H9 (cell line): ENCODE results near the gene ARPC5. TPM values are rescaled to one million over a fixed set of nuclear protein-coding genes. Genes with fewer than 3 reads are reported as not detected.
"Not testable (repeated sequence)": the region's sequence is repeated elsewhere in the genome, so short reads cannot be mapped to it uniquely, and the experiment has no call there.

Experiments
- DNase-seq: peaks from one replicate; pipeline ENCODE4 v3.0.0-alpha.2; 2017
- H2AFZ ChIP-seq: one replicate; pipeline ENCODE4 v1.6.1; 2013; ENCODE audit warnings: mild to moderate bottlenecking, low read length, control low read depth, moderate library complexity
- H2AK5ac ChIP-seq: 2 replicates; pipeline ENCODE4 v1.6.1; 2013; ENCODE audit warnings: low read length, control low read depth, mixed read lengths; ENCODE audit not compliant: insufficient read length
- H2BK120ac ChIP-seq: one replicate; pipeline ENCODE4 v1.6.1; 2013; ENCODE audit warnings: low read depth, mild to moderate bottlenecking, low read length, control low read depth, inconsistent platforms; ENCODE audit not compliant: poor library complexity, severe bottlenecking
- H2BK12ac ChIP-seq: 2 replicates; pipeline ENCODE4 v1.6.1; 2013; ENCODE audit warnings: low read length, control low read depth, mixed read lengths, low read depth; ENCODE audit not compliant: insufficient read length
- H2BK15ac ChIP-seq: 2 replicates; pipeline ENCODE4 v1.6.1; 2013; ENCODE audit warnings: low read depth, low read length, control low read depth
- H2BK20ac ChIP-seq: one replicate; pipeline ENCODE4 v1.6.1; 2013; ENCODE audit warnings: low read depth, mild to moderate bottlenecking, low read length, control low read depth, inconsistent platforms; ENCODE audit not compliant: poor library complexity, severe bottlenecking
- H2BK5ac ChIP-seq: 2 replicates; pipeline ENCODE4 v1.6.1; 2013; ENCODE audit warnings: low read length, control low read depth, mixed read lengths; ENCODE audit not compliant: insufficient read length
- H3K14ac ChIP-seq: 2 replicates; pipeline ENCODE4 v1.6.1; 2013; ENCODE audit warnings: low read length, control low read depth; ENCODE audit not compliant: insufficient read depth
- H3K18ac ChIP-seq: 2 replicates; pipeline ENCODE4 v1.6.1; 2013; ENCODE audit warnings: low read depth, mild to moderate bottlenecking, mixed read lengths, low read length, control low read depth; ENCODE audit not compliant: insufficient read length
- H3K23ac ChIP-seq: 2 replicates; pipeline ENCODE4 v1.6.1; 2013; ENCODE audit warnings: low read length, control low read depth, mixed read lengths, low read depth; ENCODE audit not compliant: insufficient read length
- H3K23me2 ChIP-seq: 2 replicates; pipeline ENCODE4 v1.6.1; 2013; ENCODE audit warnings: low read depth, mild to moderate bottlenecking, mixed read lengths, low read length, control low read depth; ENCODE audit not compliant: insufficient read length, poor library complexity, severe bottlenecking
- H3K27ac ChIP-seq: 2 replicates; pipeline ENCODE4 v1.5.1; 2013; ENCODE audit warnings: low read length, control low read depth, mixed read lengths, low read depth; ENCODE audit not compliant: insufficient read length
- H3K27me3 ChIP-seq: 2 replicates; pipeline ENCODE4 v1.6.1; 2013; ENCODE audit warnings: low read length, control low read depth, inconsistent platforms; ENCODE audit not compliant: insufficient read depth
- H3K4ac ChIP-seq: 2 replicates; pipeline ENCODE4 v1.6.1; 2013; ENCODE audit warnings: low read depth, mild to moderate bottlenecking, control low read depth, inconsistent platforms, low read length, moderate library complexity
- H3K4me1 ChIP-seq: 2 replicates; pipeline ENCODE4 v1.6.1; 2013; ENCODE audit warnings: low read length, control low read depth, inconsistent platforms; ENCODE audit not compliant: insufficient read depth
- H3K4me2 ChIP-seq: 2 replicates; pipeline ENCODE4 v1.6.1; 2013; ENCODE audit warnings: low read length, control low read depth, mixed read lengths; ENCODE audit not compliant: insufficient read length, insufficient read depth
- H3K56ac ChIP-seq: 2 replicates; pipeline ENCODE4 v1.6.1; 2013; ENCODE audit warnings: low read depth, mild to moderate bottlenecking, mixed read lengths, low read length, control low read depth; ENCODE audit not compliant: insufficient read length
- H3K79me1 ChIP-seq: 2 replicates; pipeline ENCODE4 v1.6.1; 2013; ENCODE audit warnings: low read depth, mild to moderate bottlenecking, moderate library complexity, low read length, control low read depth, inconsistent platforms; ENCODE audit not compliant: insufficient read depth, poor library complexity, severe bottlenecking
- H3K79me2 ChIP-seq: 2 replicates; pipeline ENCODE4 v1.6.1; 2013; ENCODE audit warnings: low read length, control low read depth, inconsistent platforms; ENCODE audit not compliant: insufficient read depth
- H3K9ac ChIP-seq: 2 replicates; pipeline ENCODE4 v1.6.1; 2013; ENCODE audit warnings: low read length, control low read depth, mixed read lengths; ENCODE audit not compliant: insufficient read length; ENCODE audit errors: extremely low read depth
- H3K9me3 ChIP-seq: one replicate; pipeline ENCODE4 v1.6.1; 2013; ENCODE audit warnings: low read depth, low read length, inconsistent platforms; ENCODE audit not compliant: control insufficient read depth
- H3T11ph ChIP-seq: one replicate; pipeline ENCODE4 v1.6.1; 2013; ENCODE audit warnings: mild to moderate bottlenecking, low read length, control low read depth, inconsistent platforms
- H4K20me1 ChIP-seq: one replicate; pipeline ENCODE4 v1.6.1; 2013; ENCODE audit not compliant: control insufficient read depth, insufficient read length, insufficient read depth
- H4K5ac ChIP-seq: 2 replicates; pipeline ENCODE4 v1.6.1; 2013; ENCODE audit warnings: low read depth, mild to moderate bottlenecking, mixed read lengths, low read length, control low read depth; ENCODE audit not compliant: insufficient read length
- H4K8ac ChIP-seq: replicated peaks from 2 replicates; pipeline ENCODE4 v1.6.1; 2013; ENCODE audit warnings: low read length, control low read depth, mixed read lengths, low read depth; ENCODE audit not compliant: insufficient read length
- H4K91ac ChIP-seq: 2 replicates; pipeline ENCODE4 v1.6.1; 2013; ENCODE audit warnings: low read depth, mild to moderate bottlenecking, moderate library complexity, mixed read lengths, low read length, control low read depth; ENCODE audit not compliant: insufficient read length
- H3K27ac Mint-ChIP-seq, 3 experiments: 2 replicates in 2 of 3; 3 replicates in 1 of 3; pipeline ENCODE4 v1.8.0; 2020 to 2021; ENCODE audit warnings: mixed read lengths in 3 of 3, mild to moderate bottlenecking in 1 of 3, moderate library complexity in 1 of 3
- H3K27me3 Mint-ChIP-seq: 2 replicates; pipeline ENCODE4 v1.8.0; 2021; ENCODE audit warnings: low read depth, mild to moderate bottlenecking, moderate library complexity, mixed read lengths
- H3K36me3 Mint-ChIP-seq, 3 experiments: 2 replicates in 2 of 3; 3 replicates in 1 of 3; pipeline ENCODE4 v1.8.0; 2020 to 2021; ENCODE audit warnings: low read depth in 3 of 3, mixed read lengths in 3 of 3; ENCODE audit not compliant: insufficient read depth in 1 of 3
- H3K4me1 Mint-ChIP-seq, 2 experiments: 2 replicates each; pipeline ENCODE4 v1.8.0; 2020; ENCODE audit warnings: mixed read lengths in 2 of 2
- H3K4me3 Mint-ChIP-seq, 2 experiments: 2 replicates in 1 of 2; 3 replicates in 1 of 2; pipeline ENCODE4 v1.8.0; 2020 to 2021; ENCODE audit warnings: mild to moderate bottlenecking in 2 of 2, mixed read lengths in 2 of 2, moderate library complexity in 1 of 2
- H3K9me3 Mint-ChIP-seq, 2 experiments: 2 replicates in 1 of 2; 3 replicates in 1 of 2; pipeline ENCODE4 v1.8.0; 2020; ENCODE audit warnings: mild to moderate bottlenecking in 2 of 2, mixed read lengths in 2 of 2, moderate library complexity in 1 of 2
- WGBS: extraction: QIAGEN DNeasy Blood & Tissue Kit; methylation state at CpG from one replicate; pipeline ENCODE4 v1.1.7; 2013; ENCODE audit warnings: missing lambda C conversion rate, low lambda C conversion rate, mixed read lengths; ENCODE audit not compliant: insufficient read length; ENCODE audit errors: extremely low coverage; 5-methylcytosine and 5-hydroxymethylcytosine counted together
- total RNA-seq: library from RNA; stranded (reverse); gene quantifications from 2 replicates; pipeline ENCODE4 v1.2.1, GENCODE V29; 2021
- TF ChIP-seq, protein P1 (sequence below): fragments of 200-600 bp; sonication (generic); conservative IDR thresholded peaks from 3 replicates; pipeline ENCODE4 v1.8.0; 2021; ENCODE audit warnings: antibody characterized with exemption, mild to moderate bottlenecking

The ARPC5 gene
- total RNA-seq, 1 experiment from 2014 or later, result 67.7 TPM

DNA sequence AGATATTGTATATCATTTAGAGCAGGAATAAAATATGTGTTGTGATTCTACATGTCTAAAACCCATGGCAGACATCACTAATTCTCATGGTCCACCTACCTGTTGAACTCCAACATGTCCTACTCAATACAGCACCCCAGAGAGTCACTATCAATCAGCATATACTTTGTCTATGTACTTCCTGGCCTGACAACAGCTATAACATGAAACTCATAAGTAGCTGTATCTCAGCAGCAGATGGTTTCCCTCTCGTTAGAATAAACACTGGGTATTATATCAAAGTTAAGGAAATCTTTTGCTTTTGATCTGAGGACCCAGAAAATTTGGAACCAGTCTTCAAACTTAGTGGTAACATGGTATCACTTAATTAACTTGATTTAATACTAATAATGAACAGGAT lies 15.8 kb downstream of the ARPC5 start:
- peaks cover 36 to 37% of the 10 kb centered on the region in 2 experiments for H3K4me1 Mint-ChIP-seq
- H3K4me1 ChIP-seq, result no peaks in the 10 kb centered on the region; the same call in 1 of the 2 replicates
- DNase-seq, result no peak
- H3K27ac ChIP-seq, result no peak overlapping the region
- H3K9me3 Mint-ChIP-seq, result peaks cover 1 to 2% of the 10 kb centered on the region in 2 experiments; a peak in 4 of 5 replicates
- H3K36me3 Mint-ChIP-seq, result peaks cover 0 to 1% (median 1%) of the 10 kb centered on the region in 3 experiments; a peak in 2 of 7 replicates
- no peak overlapping the region for H2BK5ac ChIP-seq
- no peak overlapping the region for H2BK12ac ChIP-seq
- H2BK15ac ChIP-seq, result no peak overlapping the region
- no peak overlapping the region for H2AK5ac ChIP-seq
- H3K27me3 ChIP-seq, result no peaks in the 10 kb centered on the region
- no peak overlapping the region for H3K14ac ChIP-seq
- H3K27me3 Mint-ChIP-seq, result peaks cover 1% of the 10 kb centered on the region
- no peaks in the 10 kb centered on the region for H4K20me1 ChIP-seq
- no peak overlapping the region for H3K4me3 Mint-ChIP-seq
- H3K4ac ChIP-seq, result no peak overlapping the region
- TF ChIP-seq, protein P1, sequence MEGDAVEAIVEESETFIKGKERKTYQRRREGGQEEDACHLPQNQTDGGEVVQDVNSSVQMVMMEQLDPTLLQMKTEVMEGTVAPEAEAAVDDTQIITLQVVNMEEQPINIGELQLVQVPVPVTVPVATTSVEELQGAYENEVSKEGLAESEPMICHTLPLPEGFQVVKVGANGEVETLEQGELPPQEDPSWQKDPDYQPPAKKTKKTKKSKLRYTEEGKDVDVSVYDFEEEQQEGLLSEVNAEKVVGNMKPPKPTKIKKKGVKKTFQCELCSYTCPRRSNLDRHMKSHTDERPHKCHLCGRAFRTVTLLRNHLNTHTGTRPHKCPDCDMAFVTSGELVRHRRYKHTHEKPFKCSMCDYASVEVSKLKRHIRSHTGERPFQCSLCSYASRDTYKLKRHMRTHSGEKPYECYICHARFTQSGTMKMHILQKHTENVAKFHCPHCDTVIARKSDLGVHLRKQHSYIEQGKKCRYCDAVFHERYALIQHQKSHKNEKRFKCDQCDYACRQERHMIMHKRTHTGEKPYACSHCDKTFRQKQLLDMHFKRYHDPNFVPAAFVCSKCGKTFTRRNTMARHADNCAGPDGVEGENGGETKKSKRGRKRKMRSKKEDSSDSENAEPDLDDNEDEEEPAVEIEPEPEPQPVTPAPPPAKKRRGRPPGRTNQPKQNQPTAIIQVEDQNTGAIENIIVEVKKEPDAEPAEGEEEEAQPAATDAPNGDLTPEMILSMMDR, result no peak
- H3K56ac ChIP-seq, result no peak overlapping the region
- H3T11ph ChIP-seq, result no peak overlapping the region
- no peaks in the 10 kb centered on the region for H3K23me2 ChIP-seq
- H3K18ac ChIP-seq, result no peak overlapping the region
- H2AFZ ChIP-seq, result no peak overlapping the region
- H4K5ac ChIP-seq, result no peak overlapping the region
- H3K23ac ChIP-seq, result no peak overlapping the region
- H2BK20ac ChIP-seq, result no peak overlapping the region
- H3K79me2 ChIP-seq, result no peaks in the 10 kb centered on the region
- no peak overlapping the region for H2BK120ac ChIP-seq
- peak overlapping the region in 1 of 3 experiments; percentile 12; a peak in 2 of 7 replicates for H3K27ac Mint-ChIP-seq
- H4K8ac ChIP-seq, result no peak overlapping the region
- H4K91ac ChIP-seq, result no peak overlapping the region
- no peaks in the 10 kb centered on the region for H3K79me1 ChIP-seq
- no CpG with 5 or more reads among the region's 1 CpG for WGBS
- H3K4me2 ChIP-seq, result no peak overlapping the region
- no peaks in the 10 kb centered on the region for H3K9me3 ChIP-seq
- no peak overlapping the region for H3K9ac ChIP-seq

DNA sequence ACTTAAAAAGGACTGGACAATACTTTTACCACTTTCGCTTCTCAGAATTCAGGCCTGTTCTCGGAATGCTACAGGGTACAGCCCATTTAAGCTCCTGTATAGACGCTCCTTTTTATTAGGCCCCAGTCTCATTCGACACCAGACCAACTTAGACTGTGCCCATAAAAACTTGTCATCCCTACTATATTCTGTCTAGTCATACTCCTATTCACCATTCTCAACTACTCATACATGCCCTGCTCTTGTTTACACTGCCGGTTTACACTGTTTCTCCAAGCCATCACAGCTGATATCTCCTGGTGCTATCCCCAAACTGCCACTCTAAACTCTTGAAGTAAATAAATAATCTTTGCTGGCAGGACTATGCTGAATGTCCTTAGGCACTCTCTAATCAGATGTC lies 17.4 kb downstream of the ARPC5 start:
- not testable (repeated sequence) for H3K27me3 ChIP-seq, H4K91ac ChIP-seq, H3K36me3 Mint-ChIP-seq, H3K4ac ChIP-seq, H2BK12ac ChIP-seq, H3T11ph ChIP-seq, H3K27ac ChIP-seq, H2AK5ac ChIP-seq, H3K4me1 ChIP-seq, H4K5ac ChIP-seq, H3K23me2 ChIP-seq, H4K20me1 ChIP-seq, H4K8ac ChIP-seq, H3K27ac Mint-ChIP-seq, H2BK120ac ChIP-seq, H2AFZ ChIP-seq, H3K79me2 ChIP-seq, H3K9me3 Mint-ChIP-seq, H3K23ac ChIP-seq, H2BK20ac ChIP-seq, H3K9me3 ChIP-seq, H3K56ac ChIP-seq, H3K18ac ChIP-seq, H3K27me3 Mint-ChIP-seq, H3K9ac ChIP-seq, H3K14ac ChIP-seq, H2BK5ac ChIP-seq, H3K4me2 ChIP-seq, H3K79me1 ChIP-seq, H3K4me3 Mint-ChIP-seq, DNase-seq, H2BK15ac ChIP-seq
- WGBS, result no CpG with 5 or more reads among the region's 5 CpGs
- H3K4me1 Mint-ChIP-seq, result peaks cover 36 to 37% of the 10 kb centered on the region in 2 experiments
